Measurements from ENCODE around the gene PTPRG.

DNA sequence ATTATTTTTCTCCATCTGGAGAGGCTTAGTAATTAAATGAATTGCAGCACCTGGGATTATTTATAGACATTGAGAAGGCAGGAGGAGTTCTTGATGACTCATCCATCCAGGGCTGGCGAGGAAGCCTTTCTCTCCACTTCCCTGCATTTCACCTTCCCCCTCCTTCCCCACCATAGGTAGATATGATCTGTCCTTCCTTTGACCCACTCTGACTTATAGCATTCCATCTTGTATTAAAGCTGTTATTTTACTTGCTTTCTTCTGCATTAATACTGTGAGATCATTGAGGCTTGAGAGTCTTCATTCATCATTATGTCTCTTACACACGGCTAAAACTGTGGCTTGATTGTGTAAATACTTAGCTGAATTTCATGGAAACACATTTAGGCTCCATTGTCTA is 523.2 kb downstream of the PTPRG start:
- TF ChIP-seq CTCF (conservative IDR thresholded peaks at IDR 0.05) = no peak
- no peak for TF ChIP-seq ZFX (IDR thresholded peaks at IDR 0.05)
